MCF 10A (cell line): ENCODE results near the gene GMPPA. TPM values are rescaled to one million over a fixed set of nuclear protein-coding genes. Genes with fewer than 3 reads are reported as not detected.

Experiments
- BruUV-seq: library from RNA; stranded (reverse); fragments of 400-500 nt; replicated peaks from 2 replicates; lab custom pipeline; 2021; lab: Mats Ljungman, UMichigan
- CTCF ChIA-PET: fragments of 300-600 bp; sonication (Branson Sonifier 250); formaldehyde crosslinking; extraction: SDS; loops from one replicate; lab custom pipeline; 2021; ENCODE audit warnings: antibody characterized with exemption, inconsistent platforms; lab: Yijun Ruan, JAX
- POLR2A ChIA-PET: fragments of 300-600, 350-650 bp; sonication (Branson Sonifier 250); formaldehyde crosslinking; extraction: SDS; loops from one replicate; lab custom pipeline; 2020; ENCODE audit warnings: antibody characterized with exemption, inconsistent platforms; lab: Yijun Ruan, JAX
- DNase-seq: peaks from one replicate; pipeline ENCODE4 v3.0.0-alpha.2; 2018; ENCODE audit not compliant: unreplicated experiment
- H3K27ac Mint-ChIP-seq: one replicate; pipeline ENCODE4 v1.8.0; 2022; ENCODE audit warnings: mild to moderate bottlenecking, low read depth, mixed read lengths; ENCODE audit not compliant: unreplicated experiment
- H3K27me3 Mint-ChIP-seq: one replicate; pipeline ENCODE4 v1.8.0; 2022; ENCODE audit warnings: mixed read lengths; ENCODE audit not compliant: insufficient read depth, unreplicated experiment
- H3K36me3 Mint-ChIP-seq: one replicate; pipeline ENCODE4 v1.8.0; 2022; ENCODE audit warnings: mild to moderate bottlenecking, moderate library complexity, mixed read lengths; ENCODE audit not compliant: insufficient read depth, unreplicated experiment
- H3K4me1 Mint-ChIP-seq: one replicate; pipeline ENCODE4 v1.8.0; 2022; ENCODE audit warnings: mixed read lengths; ENCODE audit not compliant: insufficient read depth, unreplicated experiment
- H3K4me3 Mint-ChIP-seq: one replicate; pipeline ENCODE4 v1.8.0; 2022; ENCODE audit warnings: mild to moderate bottlenecking, moderate library complexity, mixed read lengths; ENCODE audit not compliant: unreplicated experiment
- H3K9me3 Mint-ChIP-seq: one replicate; pipeline ENCODE4 v1.8.0; 2022; ENCODE audit warnings: mixed read lengths; ENCODE audit not compliant: unreplicated experiment
- intact Hi-C: fragments of 100-400 bp; cut with micrococcal nuclease; formaldehyde crosslinking; loops from 2 replicates; pipeline ENCODE4 v1.14.1; 2022
- total RNA-seq: library from RNA; stranded (reverse); gene quantifications from 2 replicates; pipeline ENCODE4 v1.2.3, GENCODE V29; 2022
- TF ChIP-seq, protein P1 (sequence below): fragments of 200-600 bp; IDR thresholded peaks from one replicate; pipeline ENCODE4 v1.8.0; 2022; ENCODE audit warnings: antibody characterized with exemption, mild to moderate bottlenecking; ENCODE audit not compliant: unreplicated experiment

Gene GMPPA
- total RNA-seq, 1 experiment from 2014 or later: 70.7 TPM

DNA sequence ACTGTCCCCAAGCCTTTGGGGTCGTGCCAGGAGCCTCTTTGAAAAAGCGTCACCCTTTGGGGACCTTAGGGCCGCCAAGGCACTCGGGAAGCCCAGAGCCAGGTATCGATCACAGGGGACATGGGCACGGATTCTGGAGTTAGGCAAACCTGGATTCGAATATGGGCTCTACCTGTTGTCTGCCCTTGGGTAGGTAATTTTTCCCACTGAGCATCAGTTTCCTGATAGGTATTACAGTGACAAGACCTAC, 54.4 kb downstream of the GMPPA start:
- Mint-ChIP-seq H3K4me1 (peaks cover 6% of the 10 kb centered on the region), H3K36me3 (no peaks in the 10 kb centered on the region), H3K4me3 (no peak overlapping the region), H3K9me3 (no peaks in the 10 kb centered on the region), H3K27ac (no peak overlapping the region), H3K27me3 (no peaks in the 10 kb centered on the region)
- POLR2A ChIA-PET: interaction anchor here (1.1 to 1.9 kb wide), 2 partner anchors 10 to 15 kb away, joined by 3 to 17 read pairs; partner anchors contain the start of genes CHPF and TMEM198
- intact Hi-C loops: no loop called here
- DNase-seq: no peak
- TF ChIP-seq, protein P1, sequence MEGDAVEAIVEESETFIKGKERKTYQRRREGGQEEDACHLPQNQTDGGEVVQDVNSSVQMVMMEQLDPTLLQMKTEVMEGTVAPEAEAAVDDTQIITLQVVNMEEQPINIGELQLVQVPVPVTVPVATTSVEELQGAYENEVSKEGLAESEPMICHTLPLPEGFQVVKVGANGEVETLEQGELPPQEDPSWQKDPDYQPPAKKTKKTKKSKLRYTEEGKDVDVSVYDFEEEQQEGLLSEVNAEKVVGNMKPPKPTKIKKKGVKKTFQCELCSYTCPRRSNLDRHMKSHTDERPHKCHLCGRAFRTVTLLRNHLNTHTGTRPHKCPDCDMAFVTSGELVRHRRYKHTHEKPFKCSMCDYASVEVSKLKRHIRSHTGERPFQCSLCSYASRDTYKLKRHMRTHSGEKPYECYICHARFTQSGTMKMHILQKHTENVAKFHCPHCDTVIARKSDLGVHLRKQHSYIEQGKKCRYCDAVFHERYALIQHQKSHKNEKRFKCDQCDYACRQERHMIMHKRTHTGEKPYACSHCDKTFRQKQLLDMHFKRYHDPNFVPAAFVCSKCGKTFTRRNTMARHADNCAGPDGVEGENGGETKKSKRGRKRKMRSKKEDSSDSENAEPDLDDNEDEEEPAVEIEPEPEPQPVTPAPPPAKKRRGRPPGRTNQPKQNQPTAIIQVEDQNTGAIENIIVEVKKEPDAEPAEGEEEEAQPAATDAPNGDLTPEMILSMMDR: no peak
- no TSS peak for BruUV-seq
- CTCF ChIA-PET: interaction anchor here (0.6 to 1.7 kb wide), 3 partner anchors 12 to 690 kb away, joined by 3 to 7 read pairs (median 3); no protein-coding TSS in a partner anchor

DNA sequence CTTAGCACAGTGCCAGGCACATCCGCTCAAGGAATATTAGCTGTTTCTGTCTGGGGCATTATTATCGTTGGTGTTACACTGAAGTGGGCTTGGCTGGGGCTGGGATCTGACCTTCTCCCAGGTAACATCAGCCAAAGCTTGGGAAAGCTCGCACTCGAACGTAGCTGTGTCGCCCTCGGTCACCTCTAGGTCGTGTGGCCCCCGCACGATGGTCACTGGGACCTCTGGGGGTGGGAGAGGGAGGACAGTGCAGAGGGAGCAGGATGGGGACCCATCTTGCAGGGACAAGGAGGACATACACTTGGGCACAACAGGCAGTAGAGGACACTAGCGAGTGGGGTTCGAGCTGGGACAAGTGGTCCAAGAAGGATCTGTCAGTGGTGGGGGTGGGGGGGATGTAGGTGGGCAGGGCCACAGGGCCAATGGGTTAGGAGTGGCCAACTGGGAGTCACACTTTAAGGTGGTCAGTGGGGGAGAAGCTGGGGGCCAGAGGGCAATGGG, 54.8 kb downstream of the GMPPA start:
- CTCF ChIA-PET: interaction anchor here (0.6 to 1.7 kb wide), 2 partner anchors 13 to 690 kb away, joined by 3 to 7 read pairs; no protein-coding TSS in a partner anchor
- no peak overlapping the region for H3K4me3 Mint-ChIP-seq
- no peak overlapping the region for H3K27ac Mint-ChIP-seq
- intact Hi-C loops: no loop called here
- DNase-seq: no peak
- POLR2A ChIA-PET: interaction anchor here (1.1 to 1.9 kb wide), 2 partner anchors 10 to 15 kb away, joined by 3 to 17 read pairs; partner anchors contain the start of genes CHPF and TMEM198
- H3K36me3 Mint-ChIP-seq: no peaks in the 10 kb centered on the region
- TF ChIP-seq, protein P1: no peak
- H3K9me3 Mint-ChIP-seq: no peaks in the 10 kb centered on the region
- no peaks in the 10 kb centered on the region for H3K27me3 Mint-ChIP-seq
- no TSS peak for BruUV-seq
- H3K4me1 Mint-ChIP-seq: peaks cover 6% of the 10 kb centered on the region

DNA sequence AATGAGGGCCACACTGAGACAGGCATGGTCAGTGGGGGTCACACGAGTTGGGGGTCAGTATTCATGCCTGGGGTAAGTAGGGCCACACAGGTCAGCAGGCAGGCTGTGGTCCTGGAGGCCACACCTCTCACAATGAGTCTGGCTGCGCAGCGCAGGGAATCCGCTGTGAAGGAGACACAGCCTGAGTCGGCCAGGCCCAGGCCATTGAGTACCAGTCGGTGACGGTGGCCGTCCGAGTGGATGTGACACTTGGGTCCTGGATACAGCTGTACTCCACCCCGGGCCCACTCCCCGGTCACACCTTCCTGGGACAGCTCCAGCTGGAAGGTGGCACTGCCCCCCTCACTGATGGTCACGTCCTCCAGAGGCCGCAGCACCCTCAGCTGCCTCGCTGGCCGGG, 55.7 kb downstream of the GMPPA start:
- ChIA-PET CTCF (interaction anchor here (0.5 kb wide), 2 partner anchors 57 to 394 kb away, joined by 3 read pairs; partner anchors contain the start of gene NHEJ1), POLR2A (no interaction called here)
- no peaks in the 10 kb centered on the region for H3K9me3 Mint-ChIP-seq
- H3K4me3 Mint-ChIP-seq: no peak overlapping the region
- H3K27me3 Mint-ChIP-seq: no peaks in the 10 kb centered on the region
- DNase-seq: no peak
- H3K4me1 Mint-ChIP-seq: peaks cover 6% of the 10 kb centered on the region
- H3K36me3 Mint-ChIP-seq: no peaks in the 10 kb centered on the region
- H3K27ac Mint-ChIP-seq: no peak overlapping the region
- intact Hi-C loops: no loop called here
- TF ChIP-seq, protein P1: no peak
- BruUV-seq: no TSS peak

DNA sequence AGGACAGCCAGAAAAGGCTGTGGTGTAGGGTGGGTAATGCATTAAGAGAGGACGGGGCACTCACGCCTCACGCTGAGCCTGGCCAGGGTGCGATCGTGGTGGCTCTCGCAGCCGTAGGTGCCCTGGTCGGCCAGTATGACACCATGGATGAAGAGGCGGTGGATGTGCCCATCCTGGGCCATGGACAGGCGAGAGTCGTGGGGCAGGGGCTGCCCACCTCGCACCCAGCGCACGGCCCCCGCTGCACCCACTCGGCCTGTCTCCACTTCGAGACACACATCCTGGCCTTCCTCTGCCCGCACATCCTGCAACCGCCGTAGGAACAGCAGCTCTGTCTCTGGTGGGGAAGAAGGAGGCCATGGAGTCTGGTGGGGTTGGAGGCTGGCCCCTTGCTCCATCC, 57.3 kb downstream of the GMPPA start:
- CTCF ChIA-PET: interaction anchor here (0.7 kb wide), 1 partner anchor 87 kb away, joined by 3 read pairs; no protein-coding TSS in a partner anchor
- H3K27me3 Mint-ChIP-seq: no peaks in the 10 kb centered on the region
- TF ChIP-seq, protein P1: no peak
- POLR2A ChIA-PET: interaction anchor here (0.7 to 1.6 kb wide), 2 partner anchors 42 to 143 kb away, joined by 3 to 5 read pairs; partner anchors contain the start of gene STK11IP
- no peaks in the 10 kb centered on the region for H3K9me3 Mint-ChIP-seq
- no TSS peak for BruUV-seq
- intact Hi-C loops: no loop called here
- H3K36me3 Mint-ChIP-seq: no peaks in the 10 kb centered on the region
- peaks cover 3% of the 10 kb centered on the region for H3K4me1 Mint-ChIP-seq
- DNase-seq: no peak
- H3K4me3 Mint-ChIP-seq: no peak overlapping the region
- no peak overlapping the region for H3K27ac Mint-ChIP-seq
